Measurements from ENCODE around the gene RIT2. TPM values are rescaled to one million over a fixed set of nuclear protein-coding genes. Genes with fewer than 3 reads are reported as not detected.

The RIT2 gene
- total RNA-seq, 1 experiment from 2014 or later, result 1.5 TPM

- no peaks in the 10 kb centered on the region for H3K36me3 Mint-ChIP-seq
- no peak for TF ChIP-seq USF1 (CRISPR knock-in tag; IDR thresholded peaks at IDR 0.05)
- ChIA-PET CTCF (no interaction called here), POLR2A (no interaction called here)
- ATAC-seq (no peak), DNase-seq (ENCODE audit: low spot score) (no peak)
- H3K4me1 Mint-ChIP-seq, result peaks cover 17% of the 10 kb centered on the region
- no peak overlapping the region for H3K27ac Mint-ChIP-seq
- no peaks in the 10 kb centered on the region for H3K27me3 Mint-ChIP-seq (ENCODE audit: low read depth)
- H3K9me3 Mint-ChIP-seq, result peaks cover 4% of the 10 kb centered on the region
- H3K4me3 Mint-ChIP-seq, result no peak overlapping the region
These were observed 184.0 kb downstream of the RIT2 start for GRCh38 chr18:42931491-42931890.

- ATAC-seq (no peak), DNase-seq (ENCODE audit: low spot score) (no peak)
- ChIA-PET POLR2A (no interaction called here), CTCF (no interaction called here)
- Mint-ChIP-seq H3K36me3 (no peaks in the 10 kb centered on the region), H3K27me3 (ENCODE audit: low read depth) (no peaks in the 10 kb centered on the region), H3K4me1 (peaks cover 10% of the 10 kb centered on the region), H3K27ac (no peak overlapping the region), H3K9me3 (peaks cover 4% of the 10 kb centered on the region), H3K4me3 (no peak overlapping the region)
- TF ChIP-seq SMAD4 (CRISPR knock-in tag; IDR thresholded peaks at IDR 0.05), result no peak
- TF ChIP-seq FOXK1 (CRISPR knock-in tag; IDR thresholded peaks at IDR 0.05), result no peak
- no peak for TF ChIP-seq NR1H2 (CRISPR knock-in tag; IDR thresholded peaks at IDR 0.05)
- TF ChIP-seq ARID4B (CRISPR knock-in tag; IDR thresholded peaks at IDR 0.05; ENCODE audit: borderline replicate concordance), result no peak
- TF ChIP-seq TEAD4 (CRISPR knock-in tag; IDR thresholded peaks at IDR 0.05), result no peak
- TF ChIP-seq NFE2L1 (CRISPR knock-in tag; IDR thresholded peaks at IDR 0.05), result no peak
- no peak for TF ChIP-seq SOX15 (CRISPR knock-in tag; IDR thresholded peaks at IDR 0.05)
- no peak for TF ChIP-seq SP1 (CRISPR knock-in tag; conservative IDR thresholded peaks at IDR 0.05)
- TF ChIP-seq ZBTB21 (CRISPR knock-in tag; IDR thresholded peaks at IDR 0.05; ENCODE audit: borderline replicate concordance), result no peak
- TF ChIP-seq HMGA2 (CRISPR knock-in tag; IDR thresholded peaks at IDR 0.05), result no peak
- TF ChIP-seq CREB1 (CRISPR knock-in tag; IDR thresholded peaks at IDR 0.05), result no peak
- no peak for TF ChIP-seq MLX (CRISPR knock-in tag; IDR thresholded peaks at IDR 0.05)
- no peak for TF ChIP-seq E2F1 (CRISPR knock-in tag; IDR thresholded peaks at IDR 0.05)
- TF ChIP-seq USF1 (CRISPR knock-in tag; IDR thresholded peaks at IDR 0.05), result no peak
- no peak for TF ChIP-seq ZNF425 (CRISPR knock-in tag; conservative IDR thresholded peaks at IDR 0.05)
- TF ChIP-seq PREB (CRISPR knock-in tag; IDR thresholded peaks at IDR 0.05; ENCODE audit: borderline replicate concordance), result no peak
- TF ChIP-seq NFYB (CRISPR knock-in tag; conservative IDR thresholded peaks at IDR 0.05; ENCODE audit: low read depth), result no peak
These were observed 185.6 kb downstream of the RIT2 start for GRCh38 chr18:42929857-42930256.

All from WTC11 (cell line).